AG04449 (cell line): Measurements from ENCODE around the gene VPS52.

Experiments
- CTCF ChIA-PET: fragments of 350-600 bp; formaldehyde crosslinking; extraction: SDS; loops from one replicate; lab custom pipeline; 2021; ENCODE audit warnings: antibody characterized with exemption; lab: Yijun Ruan, JAX
- POLR2A ChIA-PET: fragments of 400-600, 350-600 bp; formaldehyde crosslinking; extraction: SDS; loops from one replicate; lab custom pipeline; 2020; ENCODE audit warnings: antibody characterized with exemption, inconsistent platforms; lab: Yijun Ruan, JAX
- DNase-seq: peaks from one replicate; pipeline ENCODE4 v3.0.0-alpha.2; 2010; ENCODE audit warnings: low read depth, low spot score
- H3K4me3 ChIP-seq: 2 replicates; pipeline ENCODE4 v1.5.1; 2011; ENCODE audit warnings: low read depth, mild to moderate bottlenecking, control low read depth, low read length
- TF ChIP-seq, protein P1 (sequence below): IDR thresholded peaks from one replicate; pipeline ENCODE4 v1.5.1; 2011; ENCODE audit warnings: mild to moderate bottlenecking, moderate library complexity, low read length, control low read depth, inconsistent platforms; ENCODE audit not compliant: insufficient read depth; ENCODE audit errors: missing control alignments

VPS52 gene

GRCh38 chr6:33259032-33259431 lies 12.6 kb downstream of the VPS52 start:
- DNase-seq, result no peak
- TF ChIP-seq, protein P1, sequence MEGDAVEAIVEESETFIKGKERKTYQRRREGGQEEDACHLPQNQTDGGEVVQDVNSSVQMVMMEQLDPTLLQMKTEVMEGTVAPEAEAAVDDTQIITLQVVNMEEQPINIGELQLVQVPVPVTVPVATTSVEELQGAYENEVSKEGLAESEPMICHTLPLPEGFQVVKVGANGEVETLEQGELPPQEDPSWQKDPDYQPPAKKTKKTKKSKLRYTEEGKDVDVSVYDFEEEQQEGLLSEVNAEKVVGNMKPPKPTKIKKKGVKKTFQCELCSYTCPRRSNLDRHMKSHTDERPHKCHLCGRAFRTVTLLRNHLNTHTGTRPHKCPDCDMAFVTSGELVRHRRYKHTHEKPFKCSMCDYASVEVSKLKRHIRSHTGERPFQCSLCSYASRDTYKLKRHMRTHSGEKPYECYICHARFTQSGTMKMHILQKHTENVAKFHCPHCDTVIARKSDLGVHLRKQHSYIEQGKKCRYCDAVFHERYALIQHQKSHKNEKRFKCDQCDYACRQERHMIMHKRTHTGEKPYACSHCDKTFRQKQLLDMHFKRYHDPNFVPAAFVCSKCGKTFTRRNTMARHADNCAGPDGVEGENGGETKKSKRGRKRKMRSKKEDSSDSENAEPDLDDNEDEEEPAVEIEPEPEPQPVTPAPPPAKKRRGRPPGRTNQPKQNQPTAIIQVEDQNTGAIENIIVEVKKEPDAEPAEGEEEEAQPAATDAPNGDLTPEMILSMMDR, result no peak
- CTCF ChIA-PET, result interaction anchor here (1.1 kb wide), 3 partner anchors 10 to 98 kb away, joined by 4 to 6 read pairs (median 5); partner anchors contain the start of gene VPS52
- POLR2A ChIA-PET, result interaction anchor here (1.8 kb wide), 1 partner anchor 287 kb away, joined by 6 read pairs; no protein-coding TSS in a partner anchor
- no peak overlapping the region for H3K4me3 ChIP-seq

DNA sequence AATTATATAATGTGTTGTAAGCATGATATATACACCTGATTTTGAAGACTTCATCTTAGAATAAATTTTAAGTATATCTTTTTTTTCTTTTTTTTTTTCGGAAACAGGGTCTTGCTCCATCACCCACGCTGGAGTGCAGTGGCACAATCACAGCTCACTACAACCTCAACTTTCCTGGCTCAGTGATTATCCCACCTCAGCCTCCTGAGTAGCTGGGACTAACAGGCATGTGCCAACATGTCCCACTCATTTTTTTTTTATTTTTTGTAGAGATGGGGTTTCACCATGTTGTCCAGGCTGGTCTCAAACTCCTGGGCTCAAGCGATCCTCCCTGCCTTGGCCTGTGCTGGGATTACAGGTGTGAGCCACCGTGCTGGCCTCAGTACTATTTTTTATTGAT lies 17.1 kb downstream of the VPS52 start:
- no peak for DNase-seq
- ChIA-PET CTCF (interaction anchor here (0.7 to 1.4 kb wide), 3 partner anchors 16 to 121 kb away, joined by 3 to 5 read pairs (median 4); partner anchors contain the start of gene RGL2), POLR2A (interaction anchor here (0.9 kb wide), 1 partner anchor 17 kb away, joined by 3 read pairs; the partner anchor contains the start of genes RPS18 and VPS52)
- TF ChIP-seq, protein P1, result no peak
- no peak overlapping the region for H3K4me3 ChIP-seq

- POLR2A ChIA-PET, result no interaction called here
- no peak overlapping the region for H3K4me3 ChIP-seq
- CTCF ChIA-PET, result interaction anchor here (0.6 to 1.3 kb wide), 2 partner anchors 11 to 409 kb away, joined by 3 to 4 read pairs; no protein-coding TSS in a partner anchor
- no peak for DNase-seq
- TF ChIP-seq, protein P1, result no peak
Measured at GRCh38 chr6:33252759-33253158, 18.9 kb downstream of the VPS52 start.

DNA sequence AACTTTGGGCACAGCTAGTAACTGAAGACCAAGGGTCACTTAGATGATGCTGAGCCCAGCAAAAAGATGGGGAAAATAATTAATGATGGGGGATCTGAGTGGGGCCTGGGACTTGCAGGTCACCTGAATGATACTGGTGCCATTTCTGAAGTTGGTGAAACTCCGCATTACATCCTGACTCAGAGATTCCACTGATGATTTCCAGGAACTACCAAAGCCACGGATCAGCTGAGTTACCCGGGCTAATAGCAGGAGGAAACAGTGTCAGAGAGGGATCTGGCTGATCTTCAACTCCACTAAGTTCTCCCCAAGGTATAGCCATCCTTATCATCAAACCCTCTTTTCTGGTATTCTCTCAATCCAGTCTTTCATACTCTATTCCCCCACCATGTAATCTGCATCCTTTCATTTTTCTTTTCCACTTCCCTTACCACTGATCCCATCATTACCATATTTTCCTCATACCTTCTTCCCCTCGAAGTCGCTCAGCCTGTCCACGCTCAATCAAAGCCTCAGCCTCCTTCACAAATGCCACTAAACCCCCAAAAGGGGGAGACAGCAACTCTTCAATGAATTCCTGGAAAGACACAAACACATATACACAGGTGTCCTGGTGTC lies 20.2 kb downstream of the VPS52 start:
- ChIA-PET CTCF (interaction anchor here (1.1 to 5.3 kb wide), 7 partner anchors 9 to 103 kb away, joined by 3 to 36 read pairs (median 12); partner anchors contain the start of genes RING1, RPS18 and VPS52), POLR2A (interaction anchor here (0.7 to 6.2 kb wide), 6 partner anchors 9 to 280 kb away, joined by 3 to 70 read pairs (median 12); partner anchors contain the start of genes B3GALT4, PFDN6, RING1 and RPS18)
- TF ChIP-seq, protein P1, result no peak

DNA sequence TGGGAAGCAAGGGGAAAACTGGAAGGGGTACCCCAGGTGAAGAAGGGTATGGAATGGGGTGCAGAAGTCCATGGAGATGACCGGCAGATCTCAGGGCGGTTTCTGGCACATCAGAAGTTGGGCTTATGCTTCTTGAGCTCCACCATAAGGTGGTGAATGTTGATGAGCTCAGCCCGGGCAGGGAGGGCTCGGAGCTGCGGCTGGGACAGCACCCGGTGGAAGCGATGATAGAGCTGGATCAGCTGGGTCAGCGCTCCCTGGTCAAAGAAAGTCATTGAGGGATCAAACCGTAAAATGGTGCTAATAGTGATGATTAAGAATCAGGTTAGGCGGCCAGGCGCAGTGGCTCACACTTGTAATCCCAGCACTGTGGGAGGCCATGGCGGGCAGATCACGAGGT lies 20.9 kb downstream of the VPS52 start:
- CTCF ChIA-PET, result interaction anchor here (0.6 to 5.3 kb wide), 7 partner anchors 11 to 366 kb away, joined by 3 to 36 read pairs (median 12); partner anchors contain the start of genes RING1, RPS18 and VPS52
- POLR2A ChIA-PET, result interaction anchor here (0.6 to 6.2 kb wide), 8 partner anchors 10 to 296 kb away, joined by 3 to 70 read pairs (median 14); partner anchors contain the start of genes B3GALT4, PFDN6, RING1 and RPS18
- DNase-seq, result no peak
- TF ChIP-seq, protein P1, result no peak
- no peak overlapping the region; the same call in 1 of the 2 replicates for H3K4me3 ChIP-seq

More for the DNA sequence above, 20.2 kb downstream of the VPS52 start:
- no peak for DNase-seq
- H3K4me3 ChIP-seq, result no peak overlapping the region
